Astrocyte (in vitro differentiated cells and primary cell): ENCODE results near the gene TMEM183A.

Experiments used
- EZH2 ChIP-seq: IDR thresholded peaks from 2 replicates; pipeline ENCODE4 v1.6.1; 2012; ENCODE audit warnings: mild to moderate bottlenecking, low read length, inconsistent platforms; ENCODE audit not compliant: insufficient read depth
- TF ChIP-seq, protein P1 (sequence below): IDR thresholded peaks from 2 replicates; pipeline ENCODE4 v1.5.1; 2011; ENCODE audit warnings: low read depth, mild to moderate bottlenecking, inconsistent platforms, low read length, moderate library complexity; ENCODE audit not compliant: insufficient read depth

DNA sequence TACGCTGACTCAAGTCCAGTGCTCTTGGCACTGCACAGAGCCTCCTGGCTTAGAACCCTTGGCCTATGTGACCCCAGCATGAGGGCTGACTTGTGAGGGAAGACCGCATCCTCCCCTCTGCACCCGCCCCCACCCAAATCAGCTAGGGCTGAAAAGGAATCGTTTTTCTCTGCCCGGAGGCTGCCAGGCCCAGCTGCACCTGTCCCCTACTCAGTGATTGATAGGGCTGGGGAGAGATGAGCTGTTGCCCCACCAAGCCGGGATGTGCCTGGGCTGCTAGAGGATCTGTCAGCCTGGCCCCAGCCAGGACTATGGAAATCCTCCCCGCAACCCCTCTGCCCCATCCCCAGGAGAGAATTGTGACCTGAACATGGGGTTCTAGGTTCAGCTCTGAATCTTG is 58.0 kb downstream of the TMEM183A start:
- TF ChIP-seq, protein P1, sequence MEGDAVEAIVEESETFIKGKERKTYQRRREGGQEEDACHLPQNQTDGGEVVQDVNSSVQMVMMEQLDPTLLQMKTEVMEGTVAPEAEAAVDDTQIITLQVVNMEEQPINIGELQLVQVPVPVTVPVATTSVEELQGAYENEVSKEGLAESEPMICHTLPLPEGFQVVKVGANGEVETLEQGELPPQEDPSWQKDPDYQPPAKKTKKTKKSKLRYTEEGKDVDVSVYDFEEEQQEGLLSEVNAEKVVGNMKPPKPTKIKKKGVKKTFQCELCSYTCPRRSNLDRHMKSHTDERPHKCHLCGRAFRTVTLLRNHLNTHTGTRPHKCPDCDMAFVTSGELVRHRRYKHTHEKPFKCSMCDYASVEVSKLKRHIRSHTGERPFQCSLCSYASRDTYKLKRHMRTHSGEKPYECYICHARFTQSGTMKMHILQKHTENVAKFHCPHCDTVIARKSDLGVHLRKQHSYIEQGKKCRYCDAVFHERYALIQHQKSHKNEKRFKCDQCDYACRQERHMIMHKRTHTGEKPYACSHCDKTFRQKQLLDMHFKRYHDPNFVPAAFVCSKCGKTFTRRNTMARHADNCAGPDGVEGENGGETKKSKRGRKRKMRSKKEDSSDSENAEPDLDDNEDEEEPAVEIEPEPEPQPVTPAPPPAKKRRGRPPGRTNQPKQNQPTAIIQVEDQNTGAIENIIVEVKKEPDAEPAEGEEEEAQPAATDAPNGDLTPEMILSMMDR: no peak
- no peak for TF ChIP-seq EZH2
